HUES6 (cell line): ENCODE measurements around the gene SAMHD1.

Experiments
- H3K27ac ChIP-seq: 2 replicates; pipeline ENCODE4 v1.7.0; 2013; ENCODE audit warnings: low read depth, mild to moderate bottlenecking, low read length, inconsistent platforms
- H3K27me3 ChIP-seq: 2 replicates; pipeline ENCODE4 v1.6.1; 2013; ENCODE audit warnings: low read length; ENCODE audit not compliant: control insufficient read depth, insufficient read depth
- H3K36me3 ChIP-seq: 2 replicates; pipeline ENCODE4 v1.6.1; 2013; ENCODE audit warnings: low read length; ENCODE audit not compliant: control insufficient read depth, insufficient read depth
- H3K4me1 ChIP-seq: 2 replicates; pipeline ENCODE4 v1.6.1; 2013; ENCODE audit warnings: low read length; ENCODE audit not compliant: control insufficient read depth, insufficient read depth
- H3K4me3 ChIP-seq: 2 replicates; pipeline ENCODE4 v1.5.1; 2013; ENCODE audit warnings: low read depth, low read length
- H3K9ac ChIP-seq: one replicate; pipeline ENCODE4 v1.6.1; 2013; ENCODE audit warnings: mild to moderate bottlenecking, low read length
- H3K9me3 ChIP-seq: 2 replicates; pipeline ENCODE4 v1.6.1; 2013; ENCODE audit warnings: low read depth, low read length; ENCODE audit not compliant: control insufficient read depth, insufficient read depth

SAMHD1 gene

DNA sequence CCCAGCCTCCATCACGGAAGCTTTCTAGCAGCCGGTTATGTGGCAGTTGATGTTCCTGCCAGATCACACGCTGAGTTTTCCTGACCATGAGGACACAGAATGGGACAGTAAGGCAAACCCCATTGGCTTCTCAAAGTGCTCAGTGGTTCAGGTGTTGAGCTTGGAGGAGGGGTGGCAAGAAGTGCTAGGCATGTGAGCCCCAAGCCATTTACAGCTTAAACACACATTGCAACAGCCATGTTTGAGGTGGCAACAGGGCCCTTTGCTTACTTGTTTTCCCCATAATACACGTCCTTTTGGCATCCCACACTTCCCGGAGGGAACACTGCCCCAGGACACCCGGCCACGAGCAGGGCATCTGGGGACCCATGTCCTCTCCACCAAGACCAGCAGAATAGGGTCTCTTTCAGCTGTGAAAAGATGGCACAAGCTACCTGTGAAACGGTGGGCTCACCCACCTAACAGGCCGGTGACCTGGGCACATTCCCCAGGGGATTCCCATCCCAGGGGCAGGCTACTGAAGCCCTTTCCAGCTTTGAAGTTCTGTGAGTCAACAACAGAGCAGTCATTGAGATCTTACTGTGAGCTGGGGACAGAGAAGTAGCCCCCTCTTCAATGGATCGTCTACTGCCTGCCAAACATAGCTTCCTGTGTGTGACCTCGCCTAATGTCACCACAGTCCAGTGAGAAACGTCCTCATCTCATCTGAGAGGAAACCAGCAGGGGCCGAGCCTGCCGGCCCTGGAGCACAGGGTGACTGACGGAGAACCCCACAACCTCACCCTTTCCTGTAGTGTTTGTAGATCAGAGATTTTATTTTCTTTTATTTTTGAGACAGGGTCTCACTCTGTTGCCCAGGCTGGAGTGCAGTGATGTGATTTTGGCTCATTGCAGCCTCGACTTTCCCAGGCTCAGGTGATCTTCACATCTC, 79.6 kb downstream of the SAMHD1 start:
- no peaks in the 10 kb centered on the region for H3K9me3 ChIP-seq
- no peaks in the 10 kb centered on the region for H3K27me3 ChIP-seq
- no peak overlapping the region for H3K9ac ChIP-seq
- H3K36me3 ChIP-seq: no peaks in the 10 kb centered on the region
- no peak overlapping the region for H3K4me3 ChIP-seq
- no peak overlapping the region for H3K27ac ChIP-seq
- H3K4me1 ChIP-seq: peaks cover 3% of the 10 kb centered on the region; the same call in 1 of the 2 replicates

DNA sequence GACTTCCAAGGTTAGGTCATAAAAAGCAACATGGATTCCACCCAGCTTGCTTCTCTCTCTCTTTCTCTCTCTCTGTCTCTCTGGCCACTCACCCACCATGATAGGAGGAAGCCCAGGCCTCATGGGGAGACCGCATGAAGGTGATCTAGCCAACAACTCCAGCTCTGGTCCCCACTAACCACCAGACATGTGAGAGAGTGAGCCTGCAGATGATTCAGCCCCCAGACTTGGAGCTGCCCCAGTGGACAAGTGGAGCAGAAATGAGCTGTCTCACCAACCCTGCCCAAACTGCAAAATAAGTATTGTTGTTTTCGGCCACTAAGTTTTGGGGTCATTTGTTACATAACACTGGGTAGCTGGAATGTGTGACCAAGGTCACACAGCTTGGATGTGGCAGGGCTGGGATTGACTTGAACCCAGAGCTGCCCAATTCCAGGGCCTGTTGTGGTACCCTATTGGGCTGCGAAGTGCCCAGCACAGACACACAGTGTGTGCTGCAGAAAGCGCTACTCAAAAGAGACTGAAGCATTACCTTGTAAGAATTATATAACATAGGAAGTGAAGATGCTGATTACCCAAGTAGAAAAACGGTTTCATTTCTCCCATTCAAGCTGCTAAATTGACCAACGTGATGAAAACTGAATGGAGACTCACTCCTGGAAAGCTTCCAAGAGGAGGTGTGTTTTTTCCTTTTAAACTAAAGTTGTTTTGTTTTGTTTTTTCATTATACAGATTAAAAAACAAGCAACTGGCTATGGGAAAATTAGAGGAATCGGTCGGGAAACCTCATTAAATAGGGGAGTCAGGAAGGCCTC, 84.6 kb downstream of the SAMHD1 start:
- Histone ChIP-seq H3K4me3 (no peak overlapping the region), H3K27me3 (peaks cover 11% of the 10 kb centered on the region; the same call in 1 of the 2 replicates), H3K36me3 (no peaks in the 10 kb centered on the region), H3K27ac (no peak overlapping the region), H3K9me3 (no peaks in the 10 kb centered on the region), H3K4me1 (peaks cover 19% of the 10 kb centered on the region), H3K9ac (no peak overlapping the region)

DNA sequence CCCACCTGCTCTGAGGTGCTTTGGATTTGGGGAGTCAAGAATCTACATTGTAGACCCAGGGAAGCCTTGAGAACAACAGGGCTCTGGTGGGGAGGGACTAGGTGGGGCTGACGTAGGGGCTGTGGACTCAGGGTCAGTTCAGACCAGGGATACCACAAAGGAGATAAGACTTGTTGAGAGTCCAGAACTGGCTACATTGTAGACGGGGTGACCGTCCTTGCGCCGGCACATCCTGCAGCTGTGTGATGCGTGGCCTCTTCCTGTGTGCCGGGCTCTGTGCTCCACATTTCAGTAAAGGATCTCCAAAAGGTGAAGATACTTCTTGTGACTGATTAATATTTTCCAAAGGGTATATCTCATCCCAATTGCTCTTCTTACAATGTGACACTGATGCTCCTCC, 85.3 kb downstream of the SAMHD1 start:
- peaks cover 11% of the 10 kb centered on the region; the same call in 1 of the 2 replicates for H3K27me3 ChIP-seq
- H3K36me3 ChIP-seq: no peaks in the 10 kb centered on the region
- H3K9me3 ChIP-seq: no peaks in the 10 kb centered on the region
- H3K9ac ChIP-seq: no peak overlapping the region
- no peak overlapping the region for H3K4me3 ChIP-seq
- H3K4me1 ChIP-seq: peaks cover 23% of the 10 kb centered on the region
- no peak overlapping the region for H3K27ac ChIP-seq

DNA sequence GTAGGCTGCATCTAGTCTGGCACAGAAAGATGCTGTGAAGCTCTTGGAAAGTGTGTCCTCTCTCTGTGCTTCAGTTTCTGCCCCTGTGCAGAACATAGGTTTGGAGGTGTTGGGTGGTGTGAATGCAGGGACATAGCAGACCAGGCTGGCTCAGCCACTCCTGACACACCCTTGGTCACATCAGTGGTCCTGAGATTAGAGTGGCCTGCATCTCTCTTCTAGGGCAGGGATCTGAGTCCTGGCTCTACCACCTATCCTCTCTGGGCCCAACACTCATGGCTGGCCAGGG, 85.7 kb downstream of the SAMHD1 start:
- Histone ChIP-seq H3K27ac (no peak overlapping the region), H3K9ac (no peak overlapping the region), H3K36me3 (no peaks in the 10 kb centered on the region), H3K27me3 (peaks cover 11% of the 10 kb centered on the region; the same call in 1 of the 2 replicates), H3K4me1 (peaks cover 27% of the 10 kb centered on the region), H3K9me3 (no peaks in the 10 kb centered on the region), H3K4me3 (no peak overlapping the region)

DNA sequence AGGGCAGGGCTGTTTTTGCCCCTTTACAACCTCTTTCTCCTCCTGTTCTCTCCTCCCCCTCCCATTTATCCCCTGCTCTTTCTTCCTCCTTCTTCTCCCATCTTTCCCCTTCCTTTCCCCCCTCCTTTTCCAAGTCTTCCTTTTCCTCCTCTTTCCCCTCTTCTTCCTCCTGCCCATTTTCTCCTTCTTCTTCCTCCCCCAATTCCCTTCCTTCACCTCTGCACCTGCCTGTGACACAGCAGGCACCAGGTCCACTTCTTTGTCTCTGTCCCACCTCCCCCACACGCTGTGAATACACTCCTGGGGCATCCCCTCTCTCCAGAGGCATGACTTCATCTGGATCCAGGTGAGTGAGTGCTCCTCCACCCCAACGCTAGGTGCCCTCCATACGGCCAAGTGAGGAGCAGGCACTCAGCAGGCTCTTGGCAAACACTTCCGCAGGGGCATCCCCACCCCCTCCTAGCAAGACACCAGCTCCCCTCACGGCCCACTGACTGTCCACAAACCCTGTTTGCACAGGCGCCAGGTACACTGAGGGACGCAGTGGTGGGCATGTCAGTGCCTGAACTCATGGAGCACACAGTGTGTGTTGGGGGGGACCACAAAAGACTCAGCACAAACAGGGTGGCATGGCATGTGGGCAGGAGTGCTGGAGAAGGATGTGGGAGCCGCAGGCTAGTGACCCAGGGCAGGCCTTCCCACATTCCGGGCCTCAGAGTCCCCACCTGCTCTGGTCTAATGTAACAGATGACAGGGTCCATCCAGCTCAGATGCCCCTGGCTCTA, 86.2 kb downstream of the SAMHD1 start:
- H3K9ac ChIP-seq: no peak overlapping the region
- no peaks in the 10 kb centered on the region for H3K9me3 ChIP-seq
- peaks cover 11% of the 10 kb centered on the region; the same call in 1 of the 2 replicates for H3K27me3 ChIP-seq
- peaks cover 32% of the 10 kb centered on the region for H3K4me1 ChIP-seq
- H3K36me3 ChIP-seq: no peaks in the 10 kb centered on the region
- H3K4me3 ChIP-seq: peak overlapping the region; percentile 27
- no peak overlapping the region for H3K27ac ChIP-seq

DNA sequence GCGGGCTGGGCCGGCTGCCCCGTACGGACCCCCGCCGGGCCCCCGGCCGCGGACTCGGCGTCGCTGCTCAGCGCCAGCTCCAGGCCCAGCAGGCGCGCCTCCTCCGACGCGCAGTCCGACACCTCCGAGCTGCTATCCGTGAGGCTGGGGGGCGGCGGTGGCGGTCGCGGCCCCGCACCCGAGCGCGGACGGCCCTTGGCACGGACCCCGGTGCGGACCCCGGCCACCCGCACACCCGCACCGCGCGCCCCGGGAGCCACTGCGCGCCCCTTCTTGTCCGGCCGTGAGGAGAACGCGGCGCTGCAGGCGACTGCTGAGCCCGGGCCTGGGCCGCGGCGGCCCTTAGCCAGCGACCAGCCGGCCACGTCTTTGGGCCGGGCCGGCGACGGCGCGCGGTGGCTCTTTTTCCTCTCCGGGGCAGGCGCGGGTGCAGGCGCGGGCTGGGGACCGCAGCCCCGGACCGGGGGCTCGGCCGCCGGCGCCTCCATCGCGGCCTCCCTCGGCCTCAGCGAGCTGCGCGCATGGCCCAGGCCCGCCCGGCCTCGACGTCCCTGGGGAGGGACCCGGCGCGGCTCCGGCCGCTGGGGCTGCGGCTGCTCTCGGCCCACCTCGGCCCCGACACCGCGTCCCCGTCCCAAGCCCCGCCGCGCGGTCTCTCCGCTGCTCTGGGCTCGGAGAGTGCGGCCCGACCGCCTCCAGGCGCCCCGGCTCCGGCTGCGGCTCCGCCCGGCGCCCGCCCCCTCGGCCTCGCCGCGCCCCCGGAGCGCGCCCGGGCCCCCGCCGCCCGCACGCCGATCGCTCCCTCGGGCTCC, 88.4 kb downstream of the SAMHD1 start:
- peaks cover 11% of the 10 kb centered on the region; the same call in 1 of the 2 replicates for H3K27me3 ChIP-seq
- H3K4me3 ChIP-seq: peak overlapping the region; percentile 71
- no peaks in the 10 kb centered on the region for H3K36me3 ChIP-seq
- H3K9ac ChIP-seq: peak overlapping the region; percentile 75
- peaks cover 45% of the 10 kb centered on the region for H3K4me1 ChIP-seq
- H3K27ac ChIP-seq: no peak overlapping the region
- no peaks in the 10 kb centered on the region for H3K9me3 ChIP-seq

DNA sequence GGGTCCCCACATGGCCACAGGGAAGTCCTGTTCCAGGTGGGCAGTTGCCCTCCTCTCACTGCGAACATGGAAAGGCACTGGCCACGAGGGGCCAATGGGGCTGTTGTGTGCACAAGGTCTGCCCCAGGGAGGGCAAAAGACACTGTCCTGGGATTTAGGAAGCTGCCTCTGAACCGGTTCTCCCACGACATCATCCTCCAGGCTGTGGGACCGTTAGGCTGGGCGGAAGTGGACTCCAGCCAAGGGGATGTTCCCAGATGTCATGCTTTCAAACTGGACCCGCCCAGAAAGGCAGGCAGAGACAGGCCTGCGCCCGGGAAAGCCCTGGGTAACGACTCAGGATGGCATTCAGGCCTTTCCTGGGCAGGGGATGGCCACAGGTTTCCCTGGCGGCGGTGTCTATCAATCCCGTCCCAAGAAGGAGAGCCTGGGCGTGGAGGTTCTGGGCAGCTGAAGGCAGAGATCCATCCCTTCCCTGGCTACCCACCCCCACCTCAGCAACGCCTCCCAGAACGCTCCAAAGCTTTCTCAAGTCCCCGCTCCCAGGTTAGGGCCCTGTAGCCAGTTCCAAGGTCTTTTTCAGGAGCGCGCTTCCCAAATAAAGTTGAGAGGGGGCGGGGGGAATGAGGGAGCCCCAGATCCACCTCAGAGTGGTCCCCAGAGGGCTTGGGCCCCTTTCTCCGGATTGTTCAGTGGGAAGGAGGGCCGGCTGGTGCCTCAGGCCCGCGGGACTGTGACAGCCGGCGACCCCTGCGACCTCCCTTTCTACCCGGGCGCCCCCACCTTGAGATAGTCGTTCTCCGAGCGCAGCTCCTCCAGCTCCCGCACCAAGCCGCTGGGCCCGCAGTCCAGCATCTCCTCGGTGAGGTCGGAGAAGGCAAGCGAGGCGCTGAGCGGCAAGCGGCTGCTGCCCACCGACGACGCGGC, 89.4 kb downstream of the SAMHD1 start:
- peaks cover 11% of the 10 kb centered on the region; the same call in 1 of the 2 replicates for H3K27me3 ChIP-seq
- no peak overlapping the region for H3K27ac ChIP-seq
- H3K4me1 ChIP-seq: peaks cover 45% of the 10 kb centered on the region
- peak overlapping the region; percentile 75 for H3K9ac ChIP-seq
- H3K9me3 ChIP-seq: no peaks in the 10 kb centered on the region
- H3K4me3 ChIP-seq: peak overlapping the region; percentile 71
- H3K36me3 ChIP-seq: 0 out of 2 replicates have a peak, but pooled peaks cover 3% of the 10 kb centered on the region

DNA sequence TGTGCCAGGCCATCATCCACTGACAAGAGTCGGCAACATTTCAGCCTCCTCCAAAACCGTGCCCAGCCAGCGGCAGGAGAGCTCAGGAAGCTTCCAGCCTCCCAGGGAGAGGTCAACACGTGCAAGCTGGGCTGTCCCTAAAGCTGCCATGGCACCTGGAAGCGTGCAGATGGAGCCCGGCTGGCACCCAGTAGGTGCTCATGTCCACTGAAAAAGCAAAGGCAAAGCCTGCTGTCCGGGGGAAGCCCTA, 90.0 kb downstream of the SAMHD1 start:
- Histone ChIP-seq H3K27me3 (peaks cover 11% of the 10 kb centered on the region; the same call in 1 of the 2 replicates), H3K9ac (peak overlapping the region; percentile 10), H3K4me3 (peak overlapping the region; percentile 71), H3K36me3 (0 out of 2 replicates have a peak, but pooled peaks cover 4% of the 10 kb centered on the region), H3K27ac (no peak overlapping the region), H3K9me3 (no peaks in the 10 kb centered on the region), H3K4me1 (peaks cover 48% of the 10 kb centered on the region)

DNA sequence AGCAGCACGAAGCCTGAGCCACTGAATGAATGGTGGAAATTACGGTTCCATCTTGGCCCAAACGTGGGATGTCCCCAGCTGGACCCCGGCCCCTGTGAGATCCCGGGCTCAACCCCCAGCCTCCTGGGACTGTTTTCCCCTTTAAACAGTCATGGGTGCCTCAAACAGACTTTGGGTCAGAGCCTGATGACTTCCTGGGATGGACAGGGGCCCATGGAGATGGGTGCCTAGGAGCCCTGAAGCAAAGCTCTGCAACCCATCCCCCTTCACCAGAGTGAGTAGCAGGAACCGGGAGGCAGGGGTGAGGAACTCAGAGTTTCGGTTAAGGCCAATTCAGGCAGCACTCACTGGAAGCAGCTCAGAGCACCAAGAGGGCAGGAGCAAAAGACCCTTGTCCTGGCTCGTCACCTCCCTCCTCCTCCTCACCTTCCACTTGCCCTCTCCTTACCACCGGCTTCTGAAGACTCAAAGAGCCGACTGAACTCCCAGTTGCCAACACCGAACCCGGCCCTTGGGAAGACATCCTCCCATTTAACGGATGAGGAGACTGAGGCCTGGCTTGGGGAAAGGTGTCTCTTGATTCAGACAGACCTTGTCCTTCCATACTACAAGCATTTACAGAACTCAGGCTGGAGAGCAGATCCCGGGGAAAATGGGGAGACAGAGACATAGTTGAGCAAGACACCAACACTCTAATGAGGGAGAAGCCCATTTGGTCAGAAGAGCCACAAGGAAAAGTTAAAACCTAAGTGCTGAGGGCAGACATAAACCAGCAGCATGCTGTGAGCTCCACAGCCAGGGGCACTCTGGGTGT, 90.5 kb downstream of the SAMHD1 start:
- Histone ChIP-seq H3K4me3 (peak overlapping the region; percentile 71), H3K4me1 (peaks cover 53% of the 10 kb centered on the region), H3K36me3 (0 out of 2 replicates have a peak, but pooled peaks cover 4% of the 10 kb centered on the region), H3K27ac (no peak overlapping the region), H3K9me3 (no peaks in the 10 kb centered on the region), H3K9ac (no peak overlapping the region), H3K27me3 (peaks cover 11% of the 10 kb centered on the region; the same call in 1 of the 2 replicates)
